HCT116 (cell line): ENCODE results near the gene ZNF12.

ENCODE experiments used
- ATF3 ChIP-seq: IDR thresholded peaks from 2 replicates; pipeline ENCODE4 v1.6.1; 2012
- CBX3 ChIP-seq: IDR thresholded peaks from 2 replicates; pipeline ENCODE4 v1.6.1; 2012; ENCODE audit warnings: low read depth
- EGR1 ChIP-seq: IDR thresholded peaks from 2 replicates; pipeline ENCODE4 v1.6.1; 2012; ENCODE audit warnings: low read depth
- EZH2 ChIP-seq: fragments of 200-600 bp; sonication (generic); IDR thresholded peaks from 2 replicates; pipeline ENCODE4 v1.6.1; 2017; ENCODE audit warnings: antibody characterized with exemption, mixed run types
- EZH2phosphoT487 ChIP-seq: fragments of 200-600 bp; IDR thresholded peaks from 2 replicates; pipeline ENCODE4 v1.6.1; 2018; ENCODE audit warnings: antibody characterized with exemption, borderline replicate concordance
- JUND ChIP-seq: IDR thresholded peaks from 2 replicates; pipeline ENCODE4 v1.6.1; 2012
- POLR2A ChIP-seq: IDR thresholded peaks from 2 replicates; pipeline ENCODE4 v1.7.0; 2011; ENCODE audit warnings: borderline replicate concordance; ENCODE audit not compliant: insufficient read depth, insufficient read length; ENCODE audit errors: extremely low read depth
- POLR2AphosphoS5 ChIP-seq: IDR thresholded peaks from 2 replicates; pipeline ENCODE4 v1.6.1; 2011; ENCODE audit warnings: mild to moderate bottlenecking, low read depth, low read length, moderate library complexity
- SP1 ChIP-seq: IDR thresholded peaks from 2 replicates; pipeline ENCODE4 v1.6.1; 2012; ENCODE audit warnings: low read depth
- SRF ChIP-seq: IDR thresholded peaks from 2 replicates; pipeline ENCODE4 v1.6.1; 2012; ENCODE audit warnings: low read depth
- TCF7L2 ChIP-seq: IDR thresholded peaks from 2 replicates; pipeline ENCODE4 v1.7.0; 2011; ENCODE audit warnings: borderline replicate concordance, inconsistent platforms; ENCODE audit not compliant: insufficient read depth, insufficient read length; ENCODE audit errors: extremely low read depth
- TF ChIP-seq, protein P1 (sequence below), 3 experiments: fragments of 200-600 bp in 1 of 3; sonication (generic) in 1 of 3; IDR thresholded peaks in 2 of 3; conservative IDR thresholded peaks in 1 of 3; 2 replicates each; pipeline ENCODE4 v1.5.1; 2012 to 2017; ENCODE audit warnings: low read depth in 2 of 3, low read length in 2 of 3, antibody characterized with exemption in 1 of 3, borderline replicate concordance in 1 of 3, control low read depth in 1 of 3, mild to moderate bottlenecking in 1 of 3, mixed read lengths in 1 of 3, mixed run types in 1 of 3, moderate library complexity in 1 of 3; ENCODE audit not compliant: insufficient read depth in 1 of 3
- TF ChIP-seq, protein P2 (sequence below): IDR thresholded peaks from 2 replicates; pipeline ENCODE4 v1.6.1; 2012; ENCODE audit warnings: low read depth
- TF ChIP-seq, protein P3 (sequence below): IDR thresholded peaks from 2 replicates; pipeline ENCODE4 v1.6.1; 2012

DNA sequence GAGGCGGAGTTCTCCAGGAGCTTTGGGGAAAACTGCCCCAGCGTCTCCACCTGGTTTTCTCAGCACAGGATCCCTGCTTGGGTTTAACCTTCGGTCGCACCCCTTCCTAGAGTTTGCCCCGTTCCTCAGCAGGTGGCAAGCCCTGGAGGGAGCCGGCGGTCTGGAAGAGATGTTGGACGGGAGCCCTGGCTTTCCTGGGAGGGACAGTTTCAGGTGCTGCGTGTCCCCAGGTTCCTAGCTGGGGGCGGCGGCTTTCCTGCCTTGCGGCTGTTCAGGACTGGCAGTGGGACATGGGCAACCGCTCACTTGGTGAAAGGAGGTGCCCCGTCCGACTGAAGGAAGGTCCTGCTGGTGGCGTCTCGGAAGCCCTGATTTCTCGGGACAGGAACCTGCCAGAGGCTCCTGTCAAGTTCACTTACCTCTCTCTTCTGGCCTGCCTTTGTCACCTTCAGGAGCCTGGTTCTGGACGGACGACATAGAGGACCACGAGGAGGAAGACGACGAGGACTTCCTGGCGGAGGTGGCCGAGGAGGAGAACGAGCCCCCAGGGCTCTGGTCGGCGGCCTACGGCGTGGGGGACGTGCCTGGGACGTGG lies 54.8 kb downstream of the ZNF12 start:
- TF ChIP-seq, protein P1, sequence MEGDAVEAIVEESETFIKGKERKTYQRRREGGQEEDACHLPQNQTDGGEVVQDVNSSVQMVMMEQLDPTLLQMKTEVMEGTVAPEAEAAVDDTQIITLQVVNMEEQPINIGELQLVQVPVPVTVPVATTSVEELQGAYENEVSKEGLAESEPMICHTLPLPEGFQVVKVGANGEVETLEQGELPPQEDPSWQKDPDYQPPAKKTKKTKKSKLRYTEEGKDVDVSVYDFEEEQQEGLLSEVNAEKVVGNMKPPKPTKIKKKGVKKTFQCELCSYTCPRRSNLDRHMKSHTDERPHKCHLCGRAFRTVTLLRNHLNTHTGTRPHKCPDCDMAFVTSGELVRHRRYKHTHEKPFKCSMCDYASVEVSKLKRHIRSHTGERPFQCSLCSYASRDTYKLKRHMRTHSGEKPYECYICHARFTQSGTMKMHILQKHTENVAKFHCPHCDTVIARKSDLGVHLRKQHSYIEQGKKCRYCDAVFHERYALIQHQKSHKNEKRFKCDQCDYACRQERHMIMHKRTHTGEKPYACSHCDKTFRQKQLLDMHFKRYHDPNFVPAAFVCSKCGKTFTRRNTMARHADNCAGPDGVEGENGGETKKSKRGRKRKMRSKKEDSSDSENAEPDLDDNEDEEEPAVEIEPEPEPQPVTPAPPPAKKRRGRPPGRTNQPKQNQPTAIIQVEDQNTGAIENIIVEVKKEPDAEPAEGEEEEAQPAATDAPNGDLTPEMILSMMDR (IDR thresholded peaks at IDR 0.05 in 2 of 3, conservative IDR thresholded peaks at IDR 0.05 in 1 of 3; ENCODE audit: borderline replicate concordance in 1 of 3, insufficient read depth in 1 of 3, low read depth in 2 of 3, low read length in 2 of 3) = no peak
- no peak for TF ChIP-seq TCF7L2
- no peak for TF ChIP-seq POLR2AphosphoS5
- no peak for TF ChIP-seq ATF3
- TF ChIP-seq EZH2phosphoT487 = no peak
- no peak for TF ChIP-seq EZH2
- no peak for TF ChIP-seq JUND
- no peak for TF ChIP-seq EGR1
- TF ChIP-seq POLR2A = no peak
- no peak for TF ChIP-seq SRF
- TF ChIP-seq CBX3 = no peak
- TF ChIP-seq, protein P2, sequence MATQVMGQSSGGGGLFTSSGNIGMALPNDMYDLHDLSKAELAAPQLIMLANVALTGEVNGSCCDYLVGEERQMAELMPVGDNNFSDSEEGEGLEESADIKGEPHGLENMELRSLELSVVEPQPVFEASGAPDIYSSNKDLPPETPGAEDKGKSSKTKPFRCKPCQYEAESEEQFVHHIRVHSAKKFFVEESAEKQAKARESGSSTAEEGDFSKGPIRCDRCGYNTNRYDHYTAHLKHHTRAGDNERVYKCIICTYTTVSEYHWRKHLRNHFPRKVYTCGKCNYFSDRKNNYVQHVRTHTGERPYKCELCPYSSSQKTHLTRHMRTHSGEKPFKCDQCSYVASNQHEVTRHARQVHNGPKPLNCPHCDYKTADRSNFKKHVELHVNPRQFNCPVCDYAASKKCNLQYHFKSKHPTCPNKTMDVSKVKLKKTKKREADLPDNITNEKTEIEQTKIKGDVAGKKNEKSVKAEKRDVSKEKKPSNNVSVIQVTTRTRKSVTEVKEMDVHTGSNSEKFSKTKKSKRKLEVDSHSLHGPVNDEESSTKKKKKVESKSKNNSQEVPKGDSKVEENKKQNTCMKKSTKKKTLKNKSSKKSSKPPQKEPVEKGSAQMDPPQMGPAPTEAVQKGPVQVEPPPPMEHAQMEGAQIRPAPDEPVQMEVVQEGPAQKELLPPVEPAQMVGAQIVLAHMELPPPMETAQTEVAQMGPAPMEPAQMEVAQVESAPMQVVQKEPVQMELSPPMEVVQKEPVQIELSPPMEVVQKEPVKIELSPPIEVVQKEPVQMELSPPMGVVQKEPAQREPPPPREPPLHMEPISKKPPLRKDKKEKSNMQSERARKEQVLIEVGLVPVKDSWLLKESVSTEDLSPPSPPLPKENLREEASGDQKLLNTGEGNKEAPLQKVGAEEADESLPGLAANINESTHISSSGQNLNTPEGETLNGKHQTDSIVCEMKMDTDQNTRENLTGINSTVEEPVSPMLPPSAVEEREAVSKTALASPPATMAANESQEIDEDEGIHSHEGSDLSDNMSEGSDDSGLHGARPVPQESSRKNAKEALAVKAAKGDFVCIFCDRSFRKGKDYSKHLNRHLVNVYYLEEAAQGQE = no peak
- no peak for TF ChIP-seq SP1
- TF ChIP-seq, protein P3, sequence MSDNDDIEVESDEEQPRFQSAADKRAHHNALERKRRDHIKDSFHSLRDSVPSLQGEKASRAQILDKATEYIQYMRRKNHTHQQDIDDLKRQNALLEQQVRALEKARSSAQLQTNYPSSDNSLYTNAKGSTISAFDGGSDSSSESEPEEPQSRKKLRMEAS = no peak
